Epidermal melanocyte (primary cell): ENCODE data around the gene GALNT18.

ENCODE experiments used
- DNase-seq: peaks from one replicate; pipeline ENCODE4 v3.0.0; 2011; ENCODE audit warnings: low spot score; ENCODE audit not compliant: insufficient read length

The GALNT18 gene

GRCh38 chr11:11411401-11411985 is 210.3 kb downstream of the GALNT18 start:
- DNase-seq, result no peak

DNA sequence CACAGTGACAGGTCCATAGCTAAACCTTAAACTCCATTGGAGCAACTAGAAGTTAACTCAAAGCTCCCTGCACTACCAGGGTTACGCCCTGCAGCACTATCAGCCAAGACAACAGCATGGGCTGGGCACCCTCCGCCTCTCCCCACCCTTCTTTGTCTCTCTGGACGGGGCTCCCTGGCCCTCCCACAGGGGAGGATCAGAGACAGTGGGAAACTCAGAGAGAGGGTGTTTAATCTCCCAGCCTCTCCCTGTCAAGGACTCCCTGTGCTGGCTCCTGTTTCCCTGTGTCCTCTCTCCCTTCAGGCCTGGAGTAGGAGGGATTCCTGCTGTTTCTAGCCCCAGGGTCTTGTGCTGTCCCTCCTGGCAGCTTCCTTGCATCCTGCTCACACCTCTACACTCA is 211.9 kb downstream of the GALNT18 start:
- no peak for DNase-seq

- no peak for DNase-seq
Measured at GRCh38 chr11:11409224-11409623, 212.6 kb downstream of the GALNT18 start.

GRCh38 chr11:11408436-11409221 is 213.2 kb downstream of the GALNT18 start:
- DNase-seq, result no peak

DNA sequence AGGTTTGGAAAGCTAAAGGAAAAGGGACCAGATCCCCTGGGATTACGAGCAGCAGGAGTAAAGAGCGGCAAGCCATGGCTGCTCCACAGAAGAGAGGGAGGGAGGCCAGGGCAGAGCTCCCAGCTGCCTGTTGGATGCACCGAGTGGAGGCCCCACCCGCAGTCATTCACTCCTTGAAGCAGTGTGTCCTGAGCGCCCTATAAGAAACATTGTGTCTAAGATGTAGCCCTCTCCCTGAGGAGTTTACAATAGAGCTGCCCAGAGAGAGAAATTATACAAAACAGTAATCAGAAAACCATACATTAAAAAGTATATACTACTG is 214.1 kb downstream of the GALNT18 start:
- DNase-seq, result no peak

GRCh38 chr11:11407065-11407762 is 214.6 kb downstream of the GALNT18 start:
- no peak for DNase-seq

DNA sequence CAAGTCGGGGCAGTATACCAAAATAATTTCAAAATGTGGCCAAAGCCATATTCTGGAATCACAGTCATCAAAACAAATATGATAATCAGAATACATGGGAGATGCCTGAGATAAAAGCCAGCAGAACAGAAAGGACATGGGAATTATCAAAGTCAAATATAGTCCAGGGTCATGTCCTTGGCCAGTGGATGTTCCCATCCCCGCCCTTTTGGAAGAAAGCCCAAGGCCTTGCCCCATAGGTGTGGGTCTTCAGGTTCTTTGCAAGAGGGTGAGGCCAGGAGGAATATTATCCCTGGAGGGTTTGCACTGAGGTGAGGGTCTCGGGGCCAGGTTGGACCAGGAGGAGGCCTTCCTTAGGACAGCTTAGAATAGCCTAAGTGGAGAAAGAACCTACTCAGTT is 215.2 kb downstream of the GALNT18 start:
- no peak for DNase-seq

GRCh38 chr11:11403763-11404725 is 217.8 kb downstream of the GALNT18 start:
- no peak for DNase-seq

DNA sequence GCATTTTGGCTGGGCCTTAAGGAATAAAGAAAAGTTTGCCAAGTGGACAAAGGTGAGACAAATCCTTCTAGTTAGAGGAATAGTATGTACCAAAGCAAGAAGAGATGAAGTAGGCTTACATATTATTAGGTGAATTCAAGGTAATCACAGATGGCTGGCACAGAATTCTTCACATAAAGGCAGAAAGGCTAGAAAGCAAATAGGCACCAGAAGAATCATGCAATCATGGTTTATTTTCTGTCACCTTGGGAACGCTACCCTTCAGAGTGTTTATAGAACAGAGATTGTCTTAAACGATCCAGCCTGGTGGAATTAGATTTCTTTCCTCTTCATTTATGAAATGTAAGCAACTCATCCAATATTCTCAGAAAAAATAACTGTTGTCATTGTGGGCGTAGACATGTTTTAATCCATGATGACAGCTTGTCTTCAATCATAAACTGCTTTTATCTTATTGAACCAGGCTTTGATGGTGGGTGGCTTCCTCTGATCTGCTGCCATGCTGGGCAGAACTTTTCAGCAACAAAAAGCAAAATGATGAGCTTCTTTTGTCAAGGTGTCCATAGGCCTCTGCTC is 219.8 kb downstream of the GALNT18 start:
- no peak for DNase-seq

DNA sequence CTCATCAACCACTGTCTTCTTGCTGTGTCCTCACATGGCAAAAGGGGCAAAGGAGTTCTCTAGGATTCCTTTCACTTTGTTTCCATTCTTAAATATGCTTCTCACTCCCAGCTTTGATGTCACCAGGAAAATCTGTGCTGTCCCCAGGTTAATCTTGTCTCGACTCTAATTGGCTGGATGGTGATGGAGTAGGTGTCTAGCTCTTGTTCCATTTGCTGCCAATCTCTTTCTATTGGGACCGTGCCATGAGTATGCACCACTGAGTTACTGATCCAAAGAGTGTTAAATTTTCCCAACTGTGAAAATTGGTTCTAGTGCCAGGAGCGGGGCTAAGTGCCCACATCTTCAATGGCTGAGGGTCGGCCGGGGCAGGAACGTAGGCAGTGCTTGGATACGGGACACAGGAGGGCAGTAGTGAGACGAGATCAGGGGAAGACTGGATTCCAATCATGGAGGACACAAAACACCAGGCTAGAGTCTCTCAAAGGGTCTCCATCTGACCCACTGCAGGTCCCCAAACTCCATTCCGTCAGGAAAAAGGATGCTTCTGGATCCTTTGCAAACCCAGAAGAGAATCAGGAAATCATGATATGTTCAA is 221.1 kb downstream of the GALNT18 start:
- DNase-seq, result no peak

DNA sequence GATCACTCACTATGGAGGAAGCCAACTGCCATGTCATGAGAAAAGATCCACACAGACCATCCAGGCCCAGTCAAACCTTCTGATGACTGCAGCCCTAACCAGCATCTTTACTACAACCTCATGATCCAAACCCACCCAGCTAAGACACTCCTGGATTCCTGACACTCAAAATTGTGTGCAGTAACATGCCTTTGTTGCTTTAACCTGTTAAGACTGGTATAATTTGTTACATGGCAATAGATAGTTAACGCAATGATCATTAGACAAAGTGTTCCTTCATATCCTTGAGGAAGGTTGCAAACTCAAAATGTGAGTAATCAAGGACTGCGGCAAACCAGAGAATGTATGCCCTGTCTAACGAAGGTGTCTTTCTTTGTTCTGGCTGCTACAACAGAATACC is 221.7 kb downstream of the GALNT18 start:
- DNase-seq, result no peak

DNA sequence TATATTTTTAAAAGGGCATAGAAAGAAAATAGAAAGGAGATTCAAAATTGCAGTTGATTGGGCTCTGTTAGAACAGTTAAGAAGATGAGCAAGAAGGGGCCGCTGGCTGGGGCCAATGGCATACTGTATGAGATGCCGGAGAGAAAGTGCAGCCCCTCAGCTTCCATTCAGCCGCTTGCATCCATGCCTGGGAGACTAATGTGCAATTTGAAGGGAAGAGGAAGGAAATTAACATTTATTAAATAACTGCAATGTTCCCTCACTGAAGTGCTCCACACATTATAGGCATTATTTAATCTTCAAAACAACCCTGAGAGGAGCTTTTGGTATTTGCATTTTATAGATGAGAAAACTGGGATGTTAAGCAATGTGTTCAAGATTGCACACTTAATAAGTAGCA is 224.0 kb downstream of the GALNT18 start:
- DNase-seq, result no peak

DNA sequence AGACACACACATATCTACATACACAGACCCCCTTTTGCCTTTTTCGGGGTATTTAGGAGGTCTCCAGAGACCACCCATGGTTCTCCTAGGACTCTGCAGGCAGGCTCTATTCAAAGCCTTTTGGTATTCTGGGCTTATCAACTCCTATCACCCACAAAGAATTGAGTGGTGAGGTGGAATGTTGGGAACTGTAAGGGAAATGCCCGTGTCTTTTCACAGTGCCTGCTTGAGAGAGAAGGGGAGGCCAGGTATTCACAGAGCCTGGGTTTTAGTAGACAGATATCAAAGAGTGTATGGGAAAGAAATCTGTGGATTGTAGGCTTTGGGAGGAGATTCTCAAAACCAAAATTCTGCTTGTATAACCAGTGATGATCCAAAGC is 224.8 kb downstream of the GALNT18 start:
- DNase-seq, result no peak

DNA sequence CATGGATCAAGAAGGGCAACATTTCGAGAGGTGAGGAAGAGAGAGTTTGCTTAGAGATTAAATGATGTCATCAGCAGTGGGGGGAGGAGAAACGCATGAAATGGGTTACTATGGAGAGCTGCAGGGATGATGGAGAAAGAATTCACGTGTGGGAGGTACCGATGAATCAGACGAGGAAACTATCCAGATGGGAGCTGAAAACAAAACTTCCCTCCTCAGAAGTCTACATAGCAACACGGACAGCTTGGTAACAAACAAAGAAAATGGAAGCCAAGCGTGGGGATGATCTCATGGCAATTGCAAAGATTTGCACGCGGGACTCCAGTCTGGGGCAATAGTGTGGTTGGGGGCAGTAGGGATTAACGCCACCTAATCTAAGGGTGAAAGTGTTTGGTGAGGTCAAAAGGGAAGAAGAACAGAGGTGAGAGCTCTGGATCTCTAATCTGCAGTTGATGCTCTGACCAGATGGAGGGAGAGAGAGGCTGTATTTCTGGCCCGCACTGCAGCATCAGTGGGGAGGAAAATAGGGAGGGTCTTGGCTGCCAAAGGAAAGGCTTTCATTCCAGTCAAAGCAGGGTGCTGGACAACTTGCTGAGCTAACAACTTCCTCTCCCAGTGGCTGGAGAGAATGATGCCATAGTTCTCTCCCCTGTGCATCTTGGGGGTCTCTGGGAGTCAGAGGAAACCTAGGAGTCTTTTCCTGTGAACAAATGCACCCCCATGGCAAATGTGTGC is 225.3 kb downstream of the GALNT18 start:
- DNase-seq, result no peak

- DNase-seq, result no peak
Measured at GRCh38 chr11:11395126-11395525, 226.7 kb downstream of the GALNT18 start.

- DNase-seq, result no peak
Measured at GRCh38 chr11:11394241-11394640, 227.6 kb downstream of the GALNT18 start.

GRCh38 chr11:11391796-11392463 is 229.9 kb downstream of the GALNT18 start:
- no peak for DNase-seq

GRCh38 chr11:11391169-11391568 is 230.6 kb downstream of the GALNT18 start:
- DNase-seq, result no peak

DNA sequence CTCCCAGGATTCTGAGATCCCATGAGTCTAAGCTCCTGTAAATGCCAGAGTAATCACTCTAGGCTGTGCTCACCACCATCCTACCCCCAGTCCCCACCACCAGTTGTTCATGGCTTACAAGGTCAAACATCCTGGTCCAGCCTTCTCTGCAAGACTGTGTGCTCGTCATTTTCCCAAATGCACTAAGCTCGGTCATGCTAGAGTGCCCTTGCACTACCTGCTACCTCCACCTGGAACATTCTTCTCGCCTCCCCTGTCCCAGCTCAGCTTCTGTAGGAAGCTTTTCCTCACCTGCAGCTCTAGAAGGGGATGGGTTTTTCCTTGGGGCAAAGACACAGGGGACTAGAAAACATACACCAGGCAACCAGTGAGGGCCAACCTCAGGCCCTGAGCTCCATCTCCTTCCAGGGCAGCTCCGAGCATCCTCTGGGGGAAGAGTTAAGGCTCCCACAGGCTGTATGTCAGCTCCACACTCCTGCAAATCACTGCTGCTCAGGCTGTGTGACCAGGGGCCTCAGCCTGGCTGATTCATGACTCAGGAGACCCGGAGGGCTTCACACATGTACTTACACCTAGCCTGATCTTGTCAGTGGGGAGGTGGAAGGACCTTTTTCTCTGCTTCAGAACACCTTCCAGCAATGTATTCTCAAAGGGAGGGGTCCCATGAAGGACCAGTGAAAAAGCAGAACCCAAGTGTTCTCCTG is 231.6 kb downstream of the GALNT18 start:
- no peak for DNase-seq
